Mesodermal cell (in vitro differentiated cells): ENCODE results near the gene CPEB1.

Experiments used
- H3K27ac ChIP-seq: 2 replicates; pipeline ENCODE4 v1.7.0; 2013; ENCODE audit warnings: mild to moderate bottlenecking, low read depth, low read length, moderate library complexity; ENCODE audit not compliant: severe bottlenecking
- H3K36me3 ChIP-seq: 2 replicates; pipeline ENCODE4 v1.7.1; 2013; ENCODE audit warnings: mild to moderate bottlenecking, low read length, moderate library complexity; ENCODE audit not compliant: control insufficient read depth, insufficient read depth
- H3K4me1 ChIP-seq: one replicate; pipeline ENCODE4 v1.7.1; 2013; ENCODE audit warnings: mild to moderate bottlenecking, low read length; ENCODE audit not compliant: insufficient read depth, control insufficient read depth, poor library complexity, severe bottlenecking
- H3K4me3 ChIP-seq: 2 replicates; pipeline ENCODE4 v1.7.0; 2013; ENCODE audit warnings: low read length, control low read depth, mild to moderate bottlenecking; ENCODE audit not compliant: insufficient read depth, poor library complexity, severe bottlenecking; ENCODE audit errors: extremely low read depth
- H3K9me3 ChIP-seq: 2 replicates; pipeline ENCODE4 v1.7.1; 2013; ENCODE audit warnings: mild to moderate bottlenecking, low read length, moderate library complexity; ENCODE audit not compliant: control insufficient read depth
- WGBS, 2 experiments: methylation state at CpG; one replicate each; pipeline ENCODE4 v1.1.5; 2013; ENCODE audit warnings: missing lambda C conversion rate in 2 of 2; ENCODE audit not compliant: insufficient coverage in 2 of 2; 5-methylcytosine and 5-hydroxymethylcytosine counted together

The CPEB1 gene

GRCh38 chr15:82548700-82549099 is 98.5 kb downstream of the CPEB1 start:
- WGBS, 2 experiments: 78 to 100% methylated on average over 1 of the region's 2 CpGs

GRCh38 chr15:82545478-82545877 is 101.7 kb downstream of the CPEB1 start:
- H3K9me3 ChIP-seq: no peaks in the 10 kb centered on the region
- 76 to 100% methylated on average over 3 to 4 of the region's 6 CpGs for WGBS, 2 experiments
- no peaks in the 10 kb centered on the region for H3K36me3 ChIP-seq
- no peak overlapping the region for H3K27ac ChIP-seq
- H3K4me1 ChIP-seq: peaks cover 11% of the 10 kb centered on the region
- no peak overlapping the region for H3K4me3 ChIP-seq

More at GRCh38 chr15:82548700-82549099, 98.5 kb downstream of the CPEB1 start:
- Histone ChIP-seq H3K4me1 (peaks cover 2% of the 10 kb centered on the region), H3K27ac (no peak overlapping the region), H3K9me3 (no peaks in the 10 kb centered on the region), H3K4me3 (no peak overlapping the region), H3K36me3 (no peaks in the 10 kb centered on the region)

- WGBS, 2 experiments: 100% methylated on average over 1 of the region's 3 CpGs
- H3K4me1 ChIP-seq: peaks cover 11% of the 10 kb centered on the region
- no peaks in the 10 kb centered on the region for H3K36me3 ChIP-seq
- H3K27ac ChIP-seq: no peak overlapping the region
- H3K4me3 ChIP-seq: no peak overlapping the region
- H3K9me3 ChIP-seq: no peaks in the 10 kb centered on the region
Measured at GRCh38 chr15:82545002-82545401, 102.2 kb downstream of the CPEB1 start.

GRCh38 chr15:82544431-82544830 is 102.7 kb downstream of the CPEB1 start:
- 91 to 95% methylated on average over 4 to 7 of the region's 9 CpGs for WGBS, 2 experiments

GRCh38 chr15:82543160-82543559 is 104.0 kb downstream of the CPEB1 start:
- Histone ChIP-seq H3K27ac (no peak overlapping the region), H3K36me3 (peaks cover 18% of the 10 kb centered on the region), H3K9me3 (no peaks in the 10 kb centered on the region), H3K4me3 (no peak overlapping the region), H3K4me1 (peaks cover 14% of the 10 kb centered on the region)
- WGBS, 2 experiments: 13% methylated on average over 1 of the region's 2 CpGs; no CpG with 5 or more reads in 1 of the 2 experiments

More at GRCh38 chr15:82544431-82544830, 102.7 kb downstream of the CPEB1 start:
- peaks cover 11% of the 10 kb centered on the region for H3K4me1 ChIP-seq
- H3K27ac ChIP-seq: no peak overlapping the region
- peaks cover 5% of the 10 kb centered on the region for H3K36me3 ChIP-seq
- H3K4me3 ChIP-seq: no peak overlapping the region
- no peaks in the 10 kb centered on the region for H3K9me3 ChIP-seq

- WGBS, 2 experiments: 37 to 49% methylated on average over 9 to 11 of the region's 11 CpGs
- Histone ChIP-seq H3K4me1 (peaks cover 17% of the 10 kb centered on the region), H3K27ac (peak overlapping the region; percentile 77), H3K9me3 (no peaks in the 10 kb centered on the region), H3K36me3 (peaks cover 40% of the 10 kb centered on the region), H3K4me3 (peak overlapping the region; percentile 92)
Measured at GRCh38 chr15:82540984-82541431, 106.2 kb downstream of the CPEB1 start.

- no peaks in the 10 kb centered on the region for H3K9me3 ChIP-seq
Measured at GRCh38 chr15:82540055-82540983, 106.8 kb downstream of the CPEB1 start, which contains the start of gene RPS17. Gene RPS17, minus strand, starts transcription at chr15:82540457. Its CDS starts 29 bp downstream, at chr15:82540428.

GRCh38 chr15:82539691-82540054 is 107.5 kb downstream of the CPEB1 start:
- peaks cover 17% of the 10 kb centered on the region for H3K4me1 ChIP-seq
- peak overlapping the region; percentile 77 for H3K27ac ChIP-seq
- H3K36me3 ChIP-seq: peaks cover 52% of the 10 kb centered on the region
- no peaks in the 10 kb centered on the region for H3K9me3 ChIP-seq
- 1% methylated on average over 20 to 23 of the region's 23 CpGs for WGBS, 2 experiments
- H3K4me3 ChIP-seq: peak overlapping the region; percentile 92

More at GRCh38 chr15:82540055-82540983, 106.8 kb downstream of the CPEB1 start, which contains the start of gene RPS17:
- WGBS, 2 experiments: 0 to 1% methylated on average over 59 to 70 of the region's 81 CpGs
- peaks cover 47% of the 10 kb centered on the region for H3K36me3 ChIP-seq
- peaks cover 17% of the 10 kb centered on the region for H3K4me1 ChIP-seq
- peak within 1 kb of the TSS; percentile 92 for H3K4me3 ChIP-seq
- H3K27ac ChIP-seq: peak within 1 kb of the TSS; percentile 77

- Histone ChIP-seq H3K4me3 (peak overlapping the region; percentile 92), H3K9me3 (no peaks in the 10 kb centered on the region), H3K36me3 (peaks cover 57% of the 10 kb centered on the region), H3K4me1 (peaks cover 17% of the 10 kb centered on the region), H3K27ac (peak overlapping the region; percentile 77)
- 9 to 17% methylated on average over 22 to 24 of the region's 28 CpGs for WGBS, 2 experiments
Measured at GRCh38 chr15:82538961-82539690, 108.0 kb downstream of the CPEB1 start.

GRCh38 chr15:82537351-82537908 is 109.7 kb downstream of the CPEB1 start:
- H3K36me3 ChIP-seq: peaks cover 61% of the 10 kb centered on the region
- peaks cover 10% of the 10 kb centered on the region for H3K4me1 ChIP-seq
- H3K27ac ChIP-seq: peak overlapping the region; percentile 62
- H3K9me3 ChIP-seq: no peaks in the 10 kb centered on the region
- 93 to 100% methylated on average over 1 to 3 of the region's 4 CpGs for WGBS, 2 experiments
- H3K4me3 ChIP-seq: no peak overlapping the region
